OCI-M2 (cell line): Measurements from ENCODE around the gene PODXL.

Experiments used
- DNase-seq: peaks from one replicate; lab custom pipeline; 2025; ENCODE audit not compliant: unreplicated experiment; lab: John Stamatoyannopoulos, UW

The PODXL gene

DNA sequence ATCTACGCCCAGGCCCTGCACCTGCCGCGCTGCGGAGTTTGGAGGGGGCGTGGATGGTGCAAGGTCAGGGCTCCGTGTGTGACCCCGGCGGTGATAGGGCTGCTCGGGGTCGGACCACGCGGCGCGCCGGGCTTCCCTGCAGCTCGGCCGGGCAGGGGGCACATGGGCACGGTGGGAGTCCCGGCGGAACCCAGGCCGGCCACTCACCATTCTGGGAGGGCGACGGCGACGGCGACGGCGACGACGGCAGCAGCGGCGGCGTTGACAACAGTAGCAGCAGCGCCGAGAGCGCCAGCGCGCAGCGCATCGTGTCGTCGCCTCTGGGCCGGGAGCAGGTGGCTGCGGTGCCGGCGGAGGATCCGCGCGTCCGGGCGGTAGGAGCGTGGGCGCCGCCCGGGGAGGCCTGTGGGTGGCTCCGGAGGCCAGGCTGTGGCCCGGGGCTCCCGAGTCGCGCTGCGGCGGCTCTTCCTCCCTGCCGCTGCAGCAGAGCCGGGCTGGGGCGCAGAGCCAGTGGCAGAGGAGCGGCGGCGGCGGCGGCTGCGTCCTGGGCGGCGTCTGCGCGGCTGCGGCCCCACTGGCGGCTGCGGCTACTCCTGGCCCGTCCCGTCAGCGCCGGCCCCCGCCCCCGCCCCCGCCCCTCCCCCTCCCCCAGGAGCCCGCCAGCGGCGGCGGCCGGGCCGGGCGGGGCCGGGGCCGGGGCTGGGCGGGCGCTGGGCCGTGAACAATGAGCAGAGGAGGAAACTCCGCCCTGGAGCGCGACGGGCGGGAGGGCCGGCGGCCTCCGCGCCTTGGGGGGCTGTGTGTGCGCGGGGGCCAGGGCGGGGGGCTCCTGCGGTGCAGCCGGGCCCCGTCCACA is at the start of gene PODXL:
TSS of gene PODXL (minus strand) at position 576 of the 856 bp plus-strand sequence. CDS start at position 307, 269 bp downstream.
- DNase-seq = no peak

DNA sequence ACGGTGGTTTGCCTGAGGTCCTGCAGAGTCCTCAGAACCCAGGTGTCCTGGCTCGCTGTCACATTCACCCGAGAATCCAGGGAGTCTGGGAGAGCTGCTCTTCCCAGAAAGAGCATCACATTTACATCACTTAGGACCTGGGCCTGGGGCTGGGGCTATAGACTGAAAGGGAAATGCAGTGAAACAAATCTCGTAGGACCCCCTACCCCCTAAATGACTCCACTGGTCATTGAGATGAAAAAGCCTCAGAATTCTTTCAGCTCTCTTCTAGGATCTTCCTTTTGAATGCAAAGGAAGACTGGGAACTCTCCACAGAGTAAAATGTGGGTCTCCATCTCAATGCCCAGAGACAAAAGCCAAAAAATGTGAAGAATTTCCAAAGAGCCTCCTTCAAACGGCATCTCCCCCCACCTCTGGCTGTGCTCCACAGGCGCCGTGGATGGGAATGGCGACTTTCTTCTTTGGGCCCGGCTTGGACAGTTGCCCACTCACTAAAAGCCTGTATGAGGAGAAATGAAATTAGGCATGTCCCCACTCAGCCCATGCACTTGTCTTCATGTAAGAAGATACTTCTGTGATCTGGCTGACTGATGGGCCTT is 49.0 kb upstream of the PODXL start:
- DNase-seq = no peak

DNA sequence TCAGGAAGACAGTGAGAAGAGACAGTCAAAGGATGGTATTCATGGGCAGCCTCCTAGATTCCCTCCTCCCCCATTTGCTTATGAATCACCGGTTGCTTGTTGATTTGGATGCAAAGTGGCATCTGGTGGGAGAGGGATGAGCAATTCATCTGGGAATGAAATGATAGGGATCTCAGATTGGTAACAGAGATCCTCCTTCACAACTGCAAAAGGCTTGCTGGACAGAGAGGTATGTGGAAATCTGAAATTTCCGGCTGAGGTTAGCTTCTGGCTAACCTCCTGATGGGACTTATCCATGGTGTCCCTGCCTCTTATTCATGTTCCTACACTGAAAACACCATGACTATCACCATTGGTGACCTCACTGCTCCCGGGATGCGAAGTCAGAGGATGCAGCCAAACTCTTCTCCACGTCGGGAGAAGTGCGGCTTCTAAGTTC is 48.4 kb upstream of the PODXL start:
- no peak for DNase-seq

DNA sequence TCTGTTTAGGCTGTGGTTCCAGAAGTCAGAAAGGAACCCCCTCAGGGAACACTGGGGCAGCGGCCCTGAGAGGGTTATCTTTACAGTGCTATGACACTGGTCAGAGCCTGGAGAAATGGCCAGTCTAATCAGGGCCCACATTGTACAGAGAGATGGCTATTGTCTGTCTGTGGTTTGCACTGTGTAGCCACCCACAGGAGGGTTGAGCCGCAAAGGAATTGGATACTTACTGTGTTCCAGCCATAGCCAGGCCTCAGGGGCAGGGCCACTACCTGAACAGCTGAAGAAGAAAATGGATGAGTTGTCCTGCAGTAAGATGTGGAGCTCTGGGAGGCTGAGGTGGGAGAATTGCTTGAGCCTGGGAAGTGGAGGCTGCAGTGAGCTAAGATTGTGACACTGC is 47.5 kb upstream of the PODXL start:
- DNase-seq = no peak

DNA sequence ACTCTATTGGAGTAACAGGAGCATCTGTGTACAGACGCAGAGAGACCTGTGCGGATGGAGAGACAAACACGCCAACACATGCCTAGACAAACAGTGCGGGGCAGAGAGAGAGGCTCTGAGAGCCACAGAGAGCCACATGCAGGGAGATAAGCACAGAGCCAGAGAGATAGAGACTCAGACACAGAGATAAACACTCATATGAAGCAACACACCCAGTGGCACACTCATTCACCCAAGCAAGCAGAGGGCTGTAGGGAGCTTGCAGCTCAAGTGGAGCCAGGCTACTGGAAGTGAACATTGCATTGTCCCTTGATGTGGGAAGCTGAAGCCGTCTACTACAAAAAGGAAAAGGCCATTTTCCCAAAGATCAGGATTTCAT is 46.6 kb upstream of the PODXL start:
- no peak for DNase-seq

DNA sequence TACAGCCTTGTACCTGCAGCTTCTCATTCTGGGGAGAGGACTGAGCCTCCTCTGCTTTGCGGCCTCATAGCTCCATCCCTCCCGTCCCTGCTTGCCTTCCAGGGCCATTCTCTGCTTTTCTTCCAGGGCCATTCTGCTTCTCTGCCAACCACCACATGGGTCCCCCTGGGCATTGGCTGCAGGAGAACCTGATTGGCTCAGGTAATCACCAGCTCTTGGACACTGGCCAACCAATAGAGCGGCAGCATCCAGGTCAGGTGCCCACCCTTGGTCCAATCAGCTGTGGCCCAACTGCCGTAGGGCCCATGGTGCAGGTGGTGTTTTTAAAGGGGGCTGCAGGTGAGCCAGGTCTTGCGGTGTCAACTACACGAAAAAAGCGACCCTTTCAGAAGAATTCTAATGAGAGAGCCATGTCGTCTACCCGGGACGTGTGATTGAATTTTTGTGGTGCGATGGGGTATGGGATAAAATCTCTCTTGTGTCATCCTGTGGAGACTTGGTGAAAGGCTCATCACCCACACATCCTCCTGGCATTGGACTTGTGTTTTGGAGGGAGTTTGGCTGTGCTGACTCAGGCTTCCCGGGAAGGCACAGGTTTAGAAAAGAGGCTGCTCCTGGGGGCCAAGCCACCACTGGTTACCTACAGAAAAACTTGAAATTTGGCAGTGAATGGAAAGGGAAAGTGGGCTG is 46.0 kb upstream of the PODXL start:
- DNase-seq = no peak

DNA sequence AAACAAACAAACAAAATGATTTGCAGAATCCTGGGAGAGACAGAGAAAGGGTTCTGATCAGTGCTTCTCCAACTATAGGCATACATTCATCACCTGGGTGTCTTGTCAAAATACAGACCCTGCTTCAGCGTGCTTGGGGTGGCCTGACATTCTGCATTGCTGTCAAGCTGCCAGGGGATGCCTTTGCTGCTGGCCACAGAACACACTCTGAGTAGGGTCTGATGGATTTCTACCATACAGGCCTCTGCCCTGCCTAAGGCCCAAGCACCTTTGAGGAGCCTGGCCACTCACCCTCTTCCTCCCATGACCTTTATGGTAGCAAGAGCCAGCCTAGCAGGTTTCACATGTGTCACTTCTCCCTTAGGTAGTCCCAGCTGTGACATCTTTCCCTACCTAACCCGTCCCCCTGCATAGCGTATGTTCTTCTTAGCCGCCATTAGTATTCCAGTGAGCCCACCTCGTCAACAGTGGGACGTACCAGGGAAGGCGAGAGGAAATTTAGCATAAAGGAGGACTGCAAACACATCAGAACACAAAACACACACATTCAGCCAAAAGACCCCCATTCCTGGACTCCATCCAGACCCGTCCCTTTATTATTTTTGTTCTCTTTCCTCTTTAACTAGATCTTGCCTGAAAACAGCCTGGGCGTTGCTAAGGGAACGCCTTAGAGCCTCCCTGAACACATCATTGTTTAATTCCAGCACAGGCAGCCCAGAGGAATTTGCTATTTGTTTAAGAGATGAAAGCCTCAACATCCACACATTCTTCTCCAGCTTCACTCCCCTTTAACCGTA is 43.9 kb upstream of the PODXL start:
- DNase-seq = no peak

DNA sequence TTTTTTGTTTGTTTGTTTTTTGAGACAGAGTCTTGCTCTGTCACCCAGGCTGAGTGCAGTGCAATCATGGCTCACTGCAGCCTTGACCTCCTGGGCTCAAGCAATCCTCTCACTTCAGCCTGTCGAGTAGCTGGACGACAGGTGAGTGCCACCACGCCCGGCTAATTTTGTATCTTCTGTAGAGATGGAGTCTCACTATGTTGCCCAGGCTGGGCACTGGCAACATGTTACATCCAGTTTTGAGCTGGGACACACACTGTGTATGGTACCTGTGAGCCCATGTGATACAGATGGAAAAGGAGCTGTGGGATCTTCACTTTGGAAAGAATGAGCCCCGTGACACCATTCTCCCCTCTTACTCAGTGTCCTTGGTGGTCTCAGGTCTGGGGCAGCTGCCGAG is 40.4 kb upstream of the PODXL start:
- DNase-seq = no peak

DNA sequence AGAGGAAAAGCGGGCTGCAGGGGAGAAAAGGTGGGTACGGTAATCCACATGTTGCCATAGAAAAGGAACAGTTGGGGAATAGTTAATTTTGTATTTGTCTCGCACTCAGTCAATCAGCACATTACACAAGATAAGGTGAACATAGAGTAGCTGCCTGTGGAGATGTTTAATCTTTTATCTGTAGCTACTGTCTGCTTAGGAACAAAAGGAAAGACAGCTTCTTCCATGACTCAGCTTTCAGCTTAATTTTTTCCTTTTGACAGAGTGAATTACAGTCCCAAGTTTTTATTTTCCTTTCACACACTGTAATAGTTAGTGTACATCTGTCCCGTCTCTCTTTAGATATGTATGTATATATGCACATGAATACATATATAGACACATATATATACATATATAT is 39.3 kb upstream of the PODXL start:
- no peak for DNase-seq

DNA sequence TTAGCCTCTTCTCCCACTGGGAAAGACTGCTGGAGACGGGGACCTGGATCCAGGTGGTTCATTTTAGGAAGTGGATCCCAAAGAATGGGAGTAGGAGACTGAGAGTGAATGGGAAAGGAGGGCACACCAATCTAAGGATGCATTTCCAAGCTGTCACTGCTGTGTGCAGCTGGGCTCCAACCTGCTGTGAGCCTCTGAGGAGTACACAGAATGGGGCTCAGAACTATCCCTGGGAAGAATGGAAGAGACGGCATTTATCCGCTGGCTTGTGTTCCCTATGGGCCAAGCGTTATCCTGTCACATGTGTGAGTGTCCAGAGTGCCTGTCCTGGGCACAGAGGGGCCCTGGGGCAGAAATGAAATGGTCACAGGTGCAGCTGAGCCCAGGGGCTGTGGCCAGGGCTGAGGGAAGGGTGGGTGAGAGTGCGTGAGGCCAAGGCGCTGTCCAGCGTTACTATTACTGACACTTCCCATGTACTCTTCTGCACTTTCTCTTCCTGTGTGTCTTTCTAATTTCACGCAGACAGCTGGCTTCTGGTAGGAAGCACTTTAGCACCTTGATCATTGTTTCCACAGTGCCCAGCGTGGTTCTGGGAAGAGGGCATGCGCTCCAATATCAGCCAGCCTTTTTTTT is 35.4 kb upstream of the PODXL start:
- no peak for DNase-seq

DNA sequence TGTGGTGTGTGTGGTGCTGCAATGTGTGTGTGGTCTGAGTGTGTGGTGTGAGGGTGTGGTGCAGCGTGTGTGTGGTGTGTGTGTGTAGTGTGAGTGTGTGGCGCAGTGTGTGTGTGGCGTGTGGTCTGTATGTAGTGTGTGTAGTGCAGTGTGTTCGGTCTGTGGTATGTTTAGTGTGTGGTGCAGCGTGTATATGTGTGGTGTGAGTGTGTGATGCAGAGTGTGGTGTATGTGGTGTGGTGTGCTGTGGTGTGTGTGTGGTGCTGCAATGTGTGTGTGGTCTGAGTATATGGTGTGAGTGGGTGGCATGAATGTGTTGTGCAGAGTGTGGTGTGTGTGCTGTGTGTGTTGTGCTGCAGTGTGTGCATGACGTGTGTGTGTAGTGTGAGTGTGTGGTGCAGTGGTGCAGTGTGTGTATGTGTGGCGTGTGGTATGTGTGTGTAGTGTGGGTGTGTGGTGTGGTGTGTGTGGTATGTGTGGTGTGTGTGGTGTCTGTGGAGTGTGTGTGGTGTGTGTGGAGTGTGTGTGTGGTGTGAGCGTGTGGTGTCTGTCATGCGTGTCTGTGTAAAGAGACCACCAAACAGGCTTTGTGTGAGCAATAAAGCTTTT is 31.0 kb upstream of the PODXL start:
- no peak for DNase-seq

DNA sequence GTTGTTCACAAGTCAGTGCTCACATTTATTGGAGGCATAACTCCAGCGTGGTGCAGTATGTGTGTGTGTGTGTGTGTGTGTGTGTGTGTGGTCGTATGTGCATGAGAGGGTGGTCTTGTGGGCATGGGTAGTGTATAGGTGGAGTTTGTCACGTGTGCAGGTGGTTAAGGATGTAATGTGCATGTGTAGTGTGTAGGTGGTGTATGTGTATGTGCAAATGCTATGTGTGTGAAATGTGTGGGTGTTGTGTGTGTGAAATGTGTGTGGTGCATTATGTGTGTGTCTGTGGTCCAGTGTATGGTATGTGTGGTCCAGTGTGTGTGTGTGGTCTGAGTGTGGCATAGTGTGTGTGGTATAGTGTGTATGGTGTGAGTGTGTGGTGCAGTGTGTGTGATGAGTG is 30.3 kb upstream of the PODXL start:
- no peak for DNase-seq

DNA sequence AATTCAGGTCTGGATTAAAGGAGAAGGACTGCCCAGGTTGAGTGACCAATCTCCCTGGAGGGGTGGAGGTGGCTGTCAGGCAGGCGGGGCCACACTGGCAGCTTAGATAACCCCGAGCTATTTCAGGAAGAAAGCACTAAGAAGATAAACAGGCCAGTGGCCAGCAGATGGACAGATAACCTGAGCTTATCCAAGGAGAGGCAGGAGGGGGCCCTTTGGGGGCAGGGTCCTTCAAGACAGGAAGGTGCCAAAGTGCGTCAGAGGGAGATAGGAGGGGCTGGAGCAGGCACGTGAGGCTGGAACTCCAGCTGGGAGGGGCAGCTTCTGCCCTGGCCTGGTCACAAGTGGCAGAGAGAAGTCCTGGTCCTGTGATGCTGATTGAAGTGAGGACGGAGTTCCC is 29.8 kb upstream of the PODXL start:
- no peak for DNase-seq

DNA sequence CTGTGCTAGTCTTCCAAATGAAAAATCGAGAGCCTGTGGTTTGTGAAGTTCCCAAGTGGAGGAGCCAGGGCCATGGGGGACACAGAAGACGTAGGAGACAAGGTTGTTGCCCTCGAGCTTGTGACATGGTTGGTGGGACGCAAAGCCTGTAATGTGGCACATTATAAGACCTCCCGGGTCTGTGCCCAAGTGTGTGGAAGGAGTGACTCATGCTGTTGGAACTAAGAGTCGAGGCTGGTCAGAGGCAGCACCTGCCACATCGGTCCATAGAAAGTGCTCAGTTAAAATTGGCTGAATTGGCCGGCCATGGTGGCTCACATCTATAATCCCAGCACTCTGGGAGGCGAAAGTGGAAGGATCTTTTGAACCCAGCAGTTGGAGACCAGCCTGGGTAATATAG is 27.0 kb upstream of the PODXL start:
- no peak for DNase-seq

DNA sequence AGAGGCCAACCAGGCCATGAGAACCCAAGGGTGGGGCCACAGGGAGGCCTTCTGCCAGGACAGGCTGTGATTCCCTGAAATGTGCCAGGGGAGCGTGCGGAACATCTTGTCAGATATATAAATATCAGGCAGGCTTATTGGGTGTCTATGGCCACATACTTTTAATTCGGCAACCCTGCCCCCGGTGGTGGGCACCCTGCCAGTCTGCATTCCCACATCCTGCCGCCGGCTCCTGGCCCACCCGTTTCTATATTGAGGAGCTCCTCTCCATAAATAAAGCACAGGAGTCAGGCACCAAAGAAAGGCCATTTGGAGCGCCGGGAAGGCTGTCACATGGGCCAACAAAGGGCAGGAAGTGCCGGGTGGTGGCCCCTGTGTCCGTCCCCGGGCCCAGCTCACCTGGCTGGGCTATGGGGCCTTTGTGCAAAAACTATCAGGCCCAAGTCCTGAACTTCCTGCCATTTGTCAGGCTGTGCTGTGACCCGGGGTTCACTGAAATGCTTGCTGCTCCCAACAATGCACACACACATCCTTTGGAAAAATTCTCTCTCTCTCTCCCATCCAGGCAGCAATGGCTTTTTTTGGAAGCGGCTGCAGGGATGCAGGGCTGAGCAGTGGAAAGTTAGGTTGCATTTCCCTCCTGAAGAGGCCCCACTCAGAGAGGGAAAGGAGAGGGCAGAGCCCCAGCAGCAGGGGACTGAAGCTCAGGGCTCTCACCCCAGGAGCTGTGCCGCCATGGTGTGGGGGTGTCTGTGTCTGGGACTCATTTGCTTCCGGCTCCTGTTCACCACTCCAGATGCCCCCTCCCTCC is 25.0 kb upstream of the PODXL start:
- no peak for DNase-seq

DNA sequence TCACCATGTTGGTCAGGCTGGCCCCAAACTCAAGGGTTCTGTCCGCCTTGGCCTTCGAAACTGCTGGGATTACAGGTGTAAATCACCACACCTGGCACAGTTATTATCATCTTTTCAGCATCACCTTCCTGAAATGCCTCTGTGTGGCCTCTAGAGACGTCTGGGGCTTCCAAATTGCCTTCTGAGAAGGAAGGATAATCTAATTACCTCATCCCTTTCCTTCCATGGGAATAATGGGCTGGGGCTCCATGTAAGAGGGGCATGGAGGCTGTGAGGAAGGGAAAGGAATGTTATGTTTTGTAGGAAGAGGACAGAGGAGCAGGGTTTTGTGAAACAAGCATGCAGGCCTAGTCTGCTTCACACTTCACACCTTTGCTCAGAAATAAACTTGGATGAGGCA is 22.2 kb upstream of the PODXL start:
- DNase-seq = no peak

DNA sequence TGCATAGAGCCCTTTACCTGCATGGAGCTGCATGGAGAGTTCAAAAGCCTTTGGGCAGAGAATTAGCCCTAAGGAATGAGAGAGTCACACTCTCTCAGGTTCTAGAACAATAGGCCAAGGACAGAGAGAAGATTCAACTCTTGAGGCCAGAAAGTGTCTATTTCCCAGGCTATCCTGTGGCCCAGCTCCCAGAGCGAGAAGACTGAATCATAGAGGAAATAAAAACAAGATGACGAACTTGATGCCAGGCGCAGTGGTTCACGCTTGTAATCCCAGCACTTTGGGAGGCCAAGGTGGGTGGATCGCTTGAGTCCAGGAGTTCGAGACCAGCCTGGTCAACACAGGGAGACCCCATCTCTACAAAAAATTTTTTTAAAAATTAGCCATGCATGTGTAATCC is 18.3 kb upstream of the PODXL start:
- DNase-seq = no peak

DNA sequence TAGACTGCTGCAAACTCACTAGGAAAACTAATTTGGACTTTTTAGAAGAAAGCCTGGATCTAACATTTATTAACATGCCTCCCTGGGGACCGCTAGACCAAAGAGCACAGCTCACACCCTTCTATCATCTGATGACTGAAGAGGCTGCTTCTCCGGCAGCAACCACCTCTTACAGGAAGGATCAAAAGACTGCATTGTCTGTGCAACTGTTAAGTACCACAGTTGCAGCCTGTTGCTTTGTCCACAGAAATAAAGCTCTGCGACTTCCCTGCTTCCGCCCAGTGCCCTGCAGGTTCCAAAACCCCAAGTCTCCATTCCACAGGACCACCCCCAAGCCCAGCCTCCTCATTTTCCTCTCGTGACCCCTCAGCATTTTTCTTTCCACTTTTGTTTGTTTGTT is 14.0 kb upstream of the PODXL start:
- no peak for DNase-seq

DNA sequence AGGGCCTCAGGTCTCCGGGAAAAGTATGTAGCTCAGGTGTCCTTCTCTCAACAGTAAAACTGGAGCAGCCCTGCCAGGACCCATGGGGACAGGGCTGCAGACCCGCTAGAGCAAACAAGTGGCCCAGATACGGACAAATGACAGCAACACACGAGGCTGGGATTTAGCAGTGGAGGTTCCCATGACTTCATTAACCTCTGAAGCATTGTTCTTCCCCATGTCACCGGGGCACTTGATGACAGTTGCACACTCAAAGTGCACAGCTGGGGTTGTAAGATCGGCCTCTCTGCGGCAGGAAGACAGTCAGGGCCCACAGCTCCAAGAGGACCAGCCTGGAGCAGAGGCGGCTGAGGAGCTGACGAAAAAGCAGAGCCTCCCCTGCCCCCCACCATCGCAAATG is 12.5 kb upstream of the PODXL start:
- DNase-seq = no peak

DNA sequence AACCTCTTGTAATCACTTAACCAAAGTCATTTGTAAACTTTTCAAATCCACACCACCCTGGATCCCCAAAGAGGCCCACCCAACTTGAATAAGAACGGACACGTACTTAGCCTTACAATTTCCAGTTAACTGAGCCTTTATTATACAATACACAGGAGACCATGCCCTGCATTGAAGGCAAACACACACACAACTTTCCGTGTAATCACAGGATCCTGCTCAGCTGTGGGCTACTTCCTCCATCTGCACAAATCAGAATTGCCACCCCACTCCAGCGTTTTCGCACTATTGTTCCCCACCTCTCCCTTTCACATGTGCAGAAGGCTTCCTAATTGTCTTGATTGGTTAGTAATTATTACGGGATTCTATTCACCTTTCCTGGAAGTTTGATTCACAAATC is 12.1 kb upstream of the PODXL start:
- no peak for DNase-seq
